DND-41 (cell line): Measurements from ENCODE around the gene DIS3.

Experiments
- ATAC-seq: fragments of 200-7000 bp; cut with Tn5 transposase; 3 replicates; pipeline ENCODE4 v1.9.1; 2021; ENCODE audit warnings: low read depth; ENCODE audit not compliant: insufficient read depth
- DNase-seq: peaks from one replicate; pipeline ENCODE4 v3.0.0-alpha.2; 2020
- H2AFZ ChIP-seq: 2 replicates; pipeline ENCODE4 v1.6.0; 2012; ENCODE audit warnings: low read depth, low read length
- H3K27ac ChIP-seq: 2 replicates; pipeline ENCODE4 v1.5.1; 2012; ENCODE audit warnings: low read length, inconsistent platforms
- H3K27me3 ChIP-seq: fragments of 200-600 bp; sonication (generic); 2 replicates; pipeline ENCODE4 v1.6.0; 2012; ENCODE audit warnings: low read length, mild to moderate bottlenecking, inconsistent platforms; ENCODE audit not compliant: insufficient read depth, poor library complexity
- H3K36me3 ChIP-seq: 2 replicates; pipeline ENCODE4 v1.5.1; 2012; ENCODE audit warnings: low read length, inconsistent platforms; ENCODE audit not compliant: insufficient read depth
- H3K4me1 ChIP-seq: 2 replicates; pipeline ENCODE4 v1.5.1; 2012; ENCODE audit warnings: mild to moderate bottlenecking, low read length; ENCODE audit not compliant: insufficient read depth
- H3K4me2 ChIP-seq: 2 replicates; pipeline ENCODE4 v1.6.0; 2012; ENCODE audit warnings: mild to moderate bottlenecking, moderate library complexity, low read length, inconsistent platforms; ENCODE audit not compliant: insufficient read depth
- H3K4me3 ChIP-seq, 2 experiments: fragments of 200-600 bp in 1 of 2; shearing (Covaris generic) in 1 of 2; 2 replicates each; pipeline ENCODE4 v1.5.1; 2012 to 2016; ENCODE audit warnings: inconsistent platforms in 2 of 2, low read length in 2 of 2, mild to moderate bottlenecking in 2 of 2, low read depth in 1 of 2, moderate library complexity in 1 of 2
- H3K79me2 ChIP-seq: 2 replicates; pipeline ENCODE4 v1.6.0; 2012; ENCODE audit warnings: low read length, inconsistent platforms; ENCODE audit not compliant: insufficient read depth
- H3K9ac ChIP-seq: 2 replicates; pipeline ENCODE4 v1.6.0; 2012; ENCODE audit warnings: low read depth, mild to moderate bottlenecking, inconsistent platforms, low read length, moderate library complexity
- H3K9me3 ChIP-seq: 2 replicates; pipeline ENCODE4 v1.5.1; 2012; ENCODE audit warnings: low read length, moderate library complexity, mild to moderate bottlenecking, inconsistent platforms; ENCODE audit not compliant: insufficient read depth, severe bottlenecking
- H4K20me1 ChIP-seq: 2 replicates; pipeline ENCODE4 v1.6.0; 2012; ENCODE audit warnings: low read length; ENCODE audit not compliant: insufficient read depth
- CTCF ChIP-seq: IDR thresholded peaks from 2 replicates; pipeline ENCODE4 v1.5.1; 2012; ENCODE audit warnings: borderline replicate concordance, low read length, moderate library complexity, mild to moderate bottlenecking; ENCODE audit not compliant: poor library complexity, severe bottlenecking; ENCODE audit errors: extremely low read depth
- EZH2 ChIP-seq: IDR thresholded peaks from 3 replicates; pipeline ENCODE4 v1.6.1; 2012; ENCODE audit warnings: borderline replicate concordance, low read depth, mild to moderate bottlenecking, moderate library complexity, low read length, inconsistent platforms; ENCODE audit not compliant: severe bottlenecking

The DIS3 gene

GRCh38 chr13:72754111-72754510 lies 27.6 kb downstream of the DIS3 start:
- peaks cover 6% of the 10 kb centered on the region for H4K20me1 ChIP-seq
- no peaks in the 10 kb centered on the region for H3K27me3 ChIP-seq
- H3K9ac ChIP-seq, result no peak overlapping the region
- H3K79me2 ChIP-seq, result peaks cover 22% of the 10 kb centered on the region
- no peak for ATAC-seq
- H3K4me2 ChIP-seq, result no peak overlapping the region
- TF ChIP-seq EZH2 (no peak), CTCF (no peak)
- no peak overlapping the region for H3K4me3 ChIP-seq
- H3K27ac ChIP-seq, result no peak overlapping the region
- DNase-seq, result no peak
- peaks cover 92% of the 10 kb centered on the region for H3K36me3 ChIP-seq
- H3K9me3 ChIP-seq, result no peaks in the 10 kb centered on the region
- H3K4me1 ChIP-seq, result no peaks in the 10 kb centered on the region
- H2AFZ ChIP-seq, result no peak overlapping the region

DNA sequence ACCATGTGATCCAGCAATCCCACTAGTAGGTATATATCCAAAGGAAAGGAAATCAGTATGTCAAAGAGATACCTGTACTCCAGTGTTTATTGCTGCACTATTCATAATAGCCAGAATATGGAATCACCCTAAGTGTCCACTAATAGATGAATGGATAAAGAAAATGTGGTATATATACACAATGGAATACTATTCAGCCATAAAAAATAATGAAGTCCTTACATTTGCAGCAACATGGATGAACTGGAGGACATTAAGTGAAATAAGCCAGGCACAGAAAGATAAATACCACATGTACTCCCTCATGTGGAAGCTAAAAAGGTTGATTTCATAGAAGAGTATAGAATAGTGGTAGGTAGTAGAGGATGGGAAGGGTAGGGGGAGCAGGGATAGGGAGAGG lies 30.5 kb downstream of the DIS3 start:
- peaks cover 30% of the 10 kb centered on the region for H3K79me2 ChIP-seq
- H3K36me3 ChIP-seq, result peaks cover 97% of the 10 kb centered on the region
- DNase-seq, result no peak

GRCh38 chr13:72745260-72745659 lies 36.4 kb downstream of the DIS3 start:
- peaks cover 10% of the 10 kb centered on the region; the same call in 1 of the 2 replicates for H4K20me1 ChIP-seq
- no peak for ATAC-seq
- no peak overlapping the region for H3K4me2 ChIP-seq
- H3K79me2 ChIP-seq, result peaks cover 36% of the 10 kb centered on the region
- no peaks in the 10 kb centered on the region for H3K27me3 ChIP-seq
- no peak overlapping the region for H3K9ac ChIP-seq
- H3K9me3 ChIP-seq, result no peaks in the 10 kb centered on the region
- no peak overlapping the region for H3K27ac ChIP-seq
- no peaks in the 10 kb centered on the region for H3K4me1 ChIP-seq
- TF ChIP-seq CTCF, result no peak
- no peak for TF ChIP-seq EZH2
- no peak overlapping the region for H2AFZ ChIP-seq
- H3K4me3 ChIP-seq, result no peak overlapping the region
- DNase-seq, result no peak
- peaks cover 88% of the 10 kb centered on the region for H3K36me3 ChIP-seq

More for the DNA sequence above, 30.5 kb downstream of the DIS3 start:
- no peak overlapping the region for H3K4me3 ChIP-seq
- no peaks in the 10 kb centered on the region for H3K27me3 ChIP-seq
- H3K4me1 ChIP-seq, result no peaks in the 10 kb centered on the region
- no peak overlapping the region for H3K9ac ChIP-seq
- no peak for TF ChIP-seq EZH2
- no peak for TF ChIP-seq CTCF
- H3K9me3 ChIP-seq, result no peaks in the 10 kb centered on the region
- H3K27ac ChIP-seq, result no peak overlapping the region
- H4K20me1 ChIP-seq, result peaks cover 10% of the 10 kb centered on the region
- no peak overlapping the region for H2AFZ ChIP-seq
- no peak for ATAC-seq
- no peak overlapping the region for H3K4me2 ChIP-seq

DNA sequence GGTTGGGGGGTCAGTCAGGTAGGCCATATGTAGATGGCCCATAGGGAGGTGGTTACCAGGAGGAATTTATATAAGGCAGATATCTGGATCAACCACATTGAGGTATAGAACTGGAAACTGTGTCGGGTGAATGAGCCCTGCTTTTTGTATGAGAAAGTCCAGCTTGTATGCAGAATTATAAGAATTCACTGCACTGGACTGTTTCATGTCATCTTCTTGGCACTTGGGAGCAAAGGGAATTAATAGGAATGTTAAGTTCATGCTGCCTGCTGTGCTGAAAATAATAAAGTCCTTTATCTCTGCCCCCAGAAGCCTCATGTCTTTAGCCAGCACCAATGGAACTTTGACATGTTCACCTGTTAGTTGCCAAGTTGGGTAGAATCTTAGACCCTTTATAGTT lies 41.7 kb downstream of the DIS3 start:
- no peak overlapping the region for H3K4me2 ChIP-seq
- TF ChIP-seq CTCF (no peak), EZH2 (no peak)
- H3K9me3 ChIP-seq, result no peaks in the 10 kb centered on the region
- H3K9ac ChIP-seq, result no peak overlapping the region
- H2AFZ ChIP-seq, result no peak overlapping the region
- peaks cover 77% of the 10 kb centered on the region for H3K36me3 ChIP-seq
- peaks cover 4% of the 10 kb centered on the region; the same call in 1 of the 2 replicates for H4K20me1 ChIP-seq
- ATAC-seq, result no peak
- no peak for DNase-seq
- no peaks in the 10 kb centered on the region for H3K4me1 ChIP-seq
- no peak overlapping the region for H3K27ac ChIP-seq
- peaks cover 48% of the 10 kb centered on the region for H3K79me2 ChIP-seq
- no peak overlapping the region for H3K4me3 ChIP-seq
- H3K27me3 ChIP-seq, result no peaks in the 10 kb centered on the region
